ENCODE measurements around the gene SLC6A7. TPM values are rescaled to one million over a fixed set of nuclear protein-coding genes. Genes with fewer than 3 reads are reported as not detected.

Gene SLC6A7
- total RNA-seq, 2 experiments from 2014 or later = not detected

GRCh38 chr5:150176745-150177477 lies 13.0 kb upstream of the SLC6A7 start:
- POLR2A ChIA-PET = no interaction called here

GRCh38 chr5:150177721-150178120 lies 12.1 kb upstream of the SLC6A7 start:
- H3K27ac Mint-ChIP-seq = no peak overlapping the region
- no peaks in the 10 kb centered on the region for H3K9me3 Mint-ChIP-seq (ENCODE audit: insufficient read depth)
- ChIA-PET POLR2A (no interaction called here), CTCF (interaction anchor here (1.3 kb wide), 1 partner anchor 16 kb away, joined by 3 read pairs; no protein-coding TSS in a partner anchor)
- no peaks in the 10 kb centered on the region for H3K4me1 Mint-ChIP-seq (ENCODE audit: low read depth)
- ATAC-seq (no peak), DNase-seq (no peak)
- no peak overlapping the region for H3K4me3 Mint-ChIP-seq
- H3K36me3 Mint-ChIP-seq (ENCODE audit: low read depth) = no peaks in the 10 kb centered on the region
- H3K27me3 Mint-ChIP-seq (ENCODE audit: low read depth) = peaks cover 14% of the 10 kb centered on the region

More at GRCh38 chr5:150176745-150177477, 13.0 kb upstream of the SLC6A7 start:
- Mint-ChIP-seq H3K9me3 (ENCODE audit: insufficient read depth) (no peaks in the 10 kb centered on the region), H3K36me3 (ENCODE audit: low read depth) (no peaks in the 10 kb centered on the region), H3K4me3 (no peak overlapping the region), H3K27me3 (ENCODE audit: low read depth) (peaks cover 18% of the 10 kb centered on the region), H3K27ac (no peak overlapping the region), H3K4me1 (ENCODE audit: low read depth) (no peaks in the 10 kb centered on the region)
- ATAC-seq = no peak
- CTCF ChIA-PET = interaction anchor here (1.4 kb wide), 1 partner anchor 15 kb away, joined by 3 read pairs; no protein-coding TSS in a partner anchor
- DNase-seq = no peak

- H3K36me3 Mint-ChIP-seq (ENCODE audit: low read depth) = no peaks in the 10 kb centered on the region
- DNase-seq (no peak), ATAC-seq (no peak)
- H3K27ac Mint-ChIP-seq = no peak overlapping the region
- H3K4me3 Mint-ChIP-seq = no peak overlapping the region
- no peaks in the 10 kb centered on the region for H3K9me3 Mint-ChIP-seq (ENCODE audit: insufficient read depth)
- ChIA-PET POLR2A (no interaction called here), CTCF (interaction anchor here (1.3 kb wide), 1 partner anchor 16 kb away, joined by 3 read pairs; no protein-coding TSS in a partner anchor)
- peaks cover 16% of the 10 kb centered on the region for H3K27me3 Mint-ChIP-seq (ENCODE audit: low read depth)
- no peaks in the 10 kb centered on the region for H3K4me1 Mint-ChIP-seq (ENCODE audit: low read depth)
Observed at GRCh38 chr5:150178262-150178661, 11.6 kb upstream of the SLC6A7 start.

- no peaks in the 10 kb centered on the region for H3K9me3 Mint-ChIP-seq (ENCODE audit: insufficient read depth)
- no peak overlapping the region for H3K4me3 Mint-ChIP-seq
- peaks cover 10% of the 10 kb centered on the region for H3K27me3 Mint-ChIP-seq (ENCODE audit: low read depth)
- ATAC-seq (no peak), DNase-seq (no peak)
- no peak overlapping the region for H3K27ac Mint-ChIP-seq
- CTCF ChIA-PET = no interaction called here
- POLR2A ChIA-PET = no interaction called here
- no peaks in the 10 kb centered on the region for H3K4me1 Mint-ChIP-seq (ENCODE audit: low read depth)
- no peaks in the 10 kb centered on the region for H3K36me3 Mint-ChIP-seq (ENCODE audit: low read depth)
Observed at GRCh38 chr5:150179019-150179620, 10.7 kb upstream of the SLC6A7 start.

- ChIA-PET CTCF (interaction anchor here (0.8 kb wide), 1 partner anchor 18 kb away, joined by 3 read pairs; no protein-coding TSS in a partner anchor), POLR2A (no interaction called here)
- ATAC-seq (no peak), DNase-seq (no peak)
- Mint-ChIP-seq H3K36me3 (ENCODE audit: low read depth) (no peaks in the 10 kb centered on the region), H3K9me3 (ENCODE audit: insufficient read depth) (no peaks in the 10 kb centered on the region), H3K4me3 (no peak overlapping the region), H3K4me1 (ENCODE audit: low read depth) (no peaks in the 10 kb centered on the region), H3K27me3 (ENCODE audit: low read depth) (peaks cover 7% of the 10 kb centered on the region), H3K27ac (no peak overlapping the region)
Observed at GRCh38 chr5:150180241-150181026, 9.4 kb upstream of the SLC6A7 start.

GRCh38 chr5:150181027-150181426 lies 8.8 kb upstream of the SLC6A7 start:
- Mint-ChIP-seq H3K4me1 (ENCODE audit: low read depth) (no peaks in the 10 kb centered on the region), H3K36me3 (ENCODE audit: low read depth) (no peaks in the 10 kb centered on the region), H3K4me3 (no peak overlapping the region), H3K27me3 (ENCODE audit: low read depth) (peaks cover 9% of the 10 kb centered on the region), H3K27ac (no peak overlapping the region), H3K9me3 (ENCODE audit: insufficient read depth) (no peaks in the 10 kb centered on the region)
- DNase-seq (no peak), ATAC-seq (no peak)
- POLR2A ChIA-PET = no interaction called here
- CTCF ChIA-PET = no interaction called here

GRCh38 chr5:150181766-150182545 lies 7.9 kb upstream of the SLC6A7 start:
- H3K4me3 Mint-ChIP-seq = no peak overlapping the region
- POLR2A ChIA-PET = no interaction called here
- CTCF ChIA-PET = no interaction called here
- ATAC-seq (no peak), DNase-seq (no peak)
- H3K27me3 Mint-ChIP-seq (ENCODE audit: low read depth) = peaks cover 14% of the 10 kb centered on the region
- no peaks in the 10 kb centered on the region for H3K36me3 Mint-ChIP-seq (ENCODE audit: low read depth)
- no peaks in the 10 kb centered on the region for H3K9me3 Mint-ChIP-seq (ENCODE audit: insufficient read depth)
- no peaks in the 10 kb centered on the region for H3K4me1 Mint-ChIP-seq (ENCODE audit: low read depth)
- H3K27ac Mint-ChIP-seq = no peak overlapping the region

- ATAC-seq (no peak), DNase-seq (no peak)
- no peaks in the 10 kb centered on the region for H3K9me3 Mint-ChIP-seq (ENCODE audit: insufficient read depth)
- H3K4me1 Mint-ChIP-seq (ENCODE audit: low read depth) = no peaks in the 10 kb centered on the region
- ChIA-PET CTCF (no interaction called here), POLR2A (no interaction called here)
- H3K27me3 Mint-ChIP-seq (ENCODE audit: low read depth) = peaks cover 18% of the 10 kb centered on the region
- H3K36me3 Mint-ChIP-seq (ENCODE audit: low read depth) = no peaks in the 10 kb centered on the region
- H3K27ac Mint-ChIP-seq = no peak overlapping the region
- H3K4me3 Mint-ChIP-seq = no peak overlapping the region
Observed at GRCh38 chr5:150182774-150183173, 7.1 kb upstream of the SLC6A7 start.

GRCh38 chr5:150183436-150183835 lies 6.4 kb upstream of the SLC6A7 start:
- CTCF ChIA-PET = no interaction called here
- DNase-seq (no peak), ATAC-seq (no peak)
- Mint-ChIP-seq H3K27ac (no peak overlapping the region), H3K4me3 (no peak overlapping the region), H3K36me3 (ENCODE audit: low read depth) (no peaks in the 10 kb centered on the region), H3K27me3 (ENCODE audit: low read depth) (peaks cover 18% of the 10 kb centered on the region), H3K4me1 (ENCODE audit: low read depth) (no peaks in the 10 kb centered on the region), H3K9me3 (ENCODE audit: insufficient read depth) (no peaks in the 10 kb centered on the region)
- POLR2A ChIA-PET = no interaction called here

GRCh38 chr5:150184006-150184405 lies 5.9 kb upstream of the SLC6A7 start:
- ATAC-seq (no peak), DNase-seq (no peak)
- Mint-ChIP-seq H3K27ac (no peak overlapping the region), H3K36me3 (ENCODE audit: low read depth) (no peaks in the 10 kb centered on the region), H3K4me3 (no peak overlapping the region), H3K9me3 (ENCODE audit: insufficient read depth) (no peaks in the 10 kb centered on the region), H3K4me1 (ENCODE audit: low read depth) (no peaks in the 10 kb centered on the region), H3K27me3 (ENCODE audit: low read depth) (peaks cover 24% of the 10 kb centered on the region)
- ChIA-PET POLR2A (no interaction called here), CTCF (no interaction called here)

- ChIA-PET POLR2A (no interaction called here), CTCF (no interaction called here)
- Mint-ChIP-seq H3K9me3 (ENCODE audit: insufficient read depth) (no peaks in the 10 kb centered on the region), H3K4me1 (ENCODE audit: low read depth) (no peaks in the 10 kb centered on the region), H3K27ac (no peak overlapping the region), H3K36me3 (ENCODE audit: low read depth) (no peaks in the 10 kb centered on the region), H3K27me3 (ENCODE audit: low read depth) (peaks cover 34% of the 10 kb centered on the region), H3K4me3 (no peak overlapping the region)
- DNase-seq (no peak), ATAC-seq (no peak)
Observed at GRCh38 chr5:150184990-150185912, 4.6 kb upstream of the SLC6A7 start.
